Adrenal gland (tissue), 19 donors: ENCODE measurements around the gene SLPI. TPM values are rescaled to one million over a fixed set of nuclear protein-coding genes. Genes with fewer than 3 reads are reported as not detected.

Experiments used
- DNase-seq, 7 donors: peaks; one replicate each; pipeline ENCODE4 v3.0.0-alpha.2; 2019 to 2020
- H3K27ac ChIP-seq, 5 donors: fragments of 200-600 bp; sonication (generic) in 4 of 5; 1 replicate in 3 of 5; 2 replicates in 2 of 5; pipeline versions ENCODE4 v1.5.1 to v1.8.0; 2016 to 2020; ENCODE audit warnings: mild to moderate bottlenecking in 1 of 5
- H3K27me3 ChIP-seq: fragments of 200-600 bp; 2 replicates; pipeline ENCODE4 v1.8.0; 2021
- H3K36me3 ChIP-seq, 2 donors: fragments of 200-600 bp; replicated peaks in 1 of 2; 1 replicate in 1 of 2; 2 replicates in 1 of 2; pipeline versions ENCODE4 v1.5.1 to v1.8.0; 2018 to 2022
- H3K4me1 ChIP-seq, 2 donors: fragments of 200-600 bp; replicated peaks in 1 of 2; 1 replicate in 1 of 2; 2 replicates in 1 of 2; pipeline versions ENCODE4 v1.5.1 to v1.8.0; 2018 to 2021
- H3K4me3 ChIP-seq, 4 donors: fragments of 200-600 bp; sonication (generic) in 3 of 4; one replicate each; pipeline ENCODE4 v1.5.1; 2016 to 2018
- H3K9me3 ChIP-seq, 3 donors: fragments of 200-600 bp; sonication (generic) in 1 of 3; replicated peaks in 1 of 3; 1 replicate in 2 of 3; 2 replicates in 1 of 3; pipeline versions ENCODE4 v1.5.1 to v1.8.0; 2016 to 2021
- CTCF ChIP-seq, 6 experiments: fragments of 450-650 bp in 4 of 6; fragments of 200-600 bp in 2 of 6; sonication (generic) in 1 of 6; IDR thresholded peaks; 1 replicate in 5 of 6; 2 replicates in 1 of 6; pipeline versions ENCODE4 v1.5.1 to v1.8.0; 2016 to 2021; ENCODE audit warnings: antibody characterized with exemption in 6 of 6, mild to moderate bottlenecking in 2 of 6, moderate library complexity in 1 of 6
- POLR2A ChIP-seq, 2 donors: fragments of 450-650 bp; IDR thresholded peaks; one replicate each; pipeline ENCODE4 v1.6.1; 2017; ENCODE audit warnings: antibody characterized with exemption in 2 of 2, mild to moderate bottlenecking in 2 of 2, moderate library complexity in 1 of 2
- WGBS, 4 donors: extraction: QIAGEN DNeasy Blood & Tissue Kit in 2 of 4; methylation state at CpG; one replicate each; pipeline versions ENCODE4 v1.1.5 to v1.1.7; 2013 to 2017; 5-methylcytosine and 5-hydroxymethylcytosine counted together
- intact Hi-C, 2 donors: fragments of 100-400 bp; cut with DNase I; formaldehyde crosslinking; loops; one replicate each; pipeline versions ENCODE4 v1.14.1 to v1.15.0; 2022 to 2023
- long read RNA-seq, 10 donors: library from polyadenylated mRNA in 3 of 10; unstranded in 2 of 10; stranded (forward) in 1 of 10; transcript quantifications; one replicate each; pipeline ENCODE4 v2.0.0 and lab custom pipeline, GENCODE V29; 2021 to 2026
- polyA plus RNA-seq, 3 donors: library from polyadenylated mRNA; stranded (reverse); fragments of 200-250 nt in 2 of 3; fragments of 350-450 nt in 1 of 3; fragmentation: Illumina TruSeq in 1 of 3; extraction: RNeasy Lipid Tissue Mini Kit (QIAGEN cat#74804) in 1 of 3; gene quantifications; one replicate each; pipeline ENCODE4 v1.2.3, GENCODE V29; 2013 to 2014
- total RNA-seq, 9 donors: library from RNA; depleted of rRNA in 4 of 9; stranded (reverse); fragments of >200 nt in 4 of 9; fragments of 120-200 nt in 1 of 9; fragmentation: NEBNext Ultra II Directional in 1 of 9; extraction: Animal tissue kit (Norgen Biotek cat#: 25700) in 1 of 9; gene quantifications; one replicate each; pipeline versions ENCODE4 v1.1.0 to v1.2.4, GENCODE V29; 2013 to 2023
- donor health status: healthy with polysubstance abuse.
- donor health status: Bipolar disorder and iron deficiency.
- donor health status: DM: yes; HTN: yes; CAD: no.
- donor health status: DM: no; HTN: no; CAD: no.
- donor health status: DM: no; HTN: no; CAD: no.
- donor health status: DM: yes; HTN: yes; CAD: no.

Gene SLPI
- 10 to 100 TPM in 1 of 9 donors, 1 to 10 TPM in 5, not detected in 3; 1.8 to 33.7 (median 5.6) TPM for total RNA-seq
- 10 to 100 TPM in 1 of 3 donors, 1 to 10 TPM in 2; 2.3 to 25.7 (median 9.2) TPM for polyA plus RNA-seq
- long read RNA-seq, donor 1, result 0 reads
- long read RNA-seq, donor 2, result 0 reads
- long read RNA-seq, donor 3, partial matches to known transcripts, result 0 of 1 reads
- long read RNA-seq, donor 3, other reads (novel, unspliced or antisense), result 0 of 1 reads
- long read RNA-seq, donor 4, result 0 reads
- long read RNA-seq, donor 5, result 0 reads
- long read RNA-seq, donor 6, result 0 reads
- long read RNA-seq, donor 7, result 0 reads
- long read RNA-seq, donor 8, result 0 reads
- long read RNA-seq, donor 9, result 0 reads
- long read RNA-seq, donor 10, result 0 reads

- no peak for TF ChIP-seq POLR2A (IDR thresholded peaks at IDR 0.05)
- TF ChIP-seq CTCF (IDR thresholded peaks at IDR 0.05), result no peak
- 39 to 50% (median 46%) methylated on average over 7 of the region's 7 CpGs for WGBS, 4 donors
- no peak for DNase-seq
- H3K27ac ChIP-seq, result no peak within 1 kb of the TSS
- H3K36me3 ChIP-seq, result no peaks in the 10 kb centered on the region
- H3K4me1 ChIP-seq, result no peaks in the 10 kb centered on the region
- no peak within 1 kb of the TSS for H3K4me3 ChIP-seq
- H3K27me3 ChIP-seq, result peaks cover 13% of the 10 kb centered on the region
- intact Hi-C loops, result no loop called here
- H3K9me3 ChIP-seq, result no peaks in the 10 kb centered on the region
Measured at GRCh38 chr20:45254383-45255262, at the start of gene SLPI. Gene SLPI, minus strand, starts transcription at chr20:45254564. Its CDS starts 21 bp downstream, at chr20:45254543.

- Histone ChIP-seq H3K27me3 (peaks cover 19% of the 10 kb centered on the region), H3K4me1 (no peaks in the 10 kb centered on the region), H3K27ac (no peak overlapping the region), H3K4me3 (no peak overlapping the region), H3K36me3 (no peaks in the 10 kb centered on the region), H3K9me3 (no peaks in the 10 kb centered on the region)
- intact Hi-C loops, result no loop called here
- TF ChIP-seq CTCF (IDR thresholded peaks at IDR 0.05) (no peak), POLR2A (IDR thresholded peaks at IDR 0.05) (no peak)
- no peak for DNase-seq
- 44 to 68% (median 58%) methylated on average over 23 to 47 of the region's 47 CpGs for WGBS, 4 donors
Measured at GRCh38 chr20:45303586-45304463, 49.5 kb upstream of the SLPI start.

- no peaks in the 10 kb centered on the region for H3K4me1 ChIP-seq
- H3K27me3 ChIP-seq, result peaks cover 16% of the 10 kb centered on the region
- DNase-seq, result no peak
- WGBS, 4 donors, result 61 to 75% (median 72%) methylated on average over 5 of the region's 5 CpGs
- no peaks in the 10 kb centered on the region for H3K36me3 ChIP-seq
- intact Hi-C loops, result no loop called here
- TF ChIP-seq POLR2A (IDR thresholded peaks at IDR 0.05), result no peak
- H3K4me3 ChIP-seq, result no peak overlapping the region
- H3K27ac ChIP-seq, result no peak overlapping the region
- no peaks in the 10 kb centered on the region for H3K9me3 ChIP-seq
Measured at GRCh38 chr20:45301824-45302271, 47.5 kb upstream of the SLPI start.

- DNase-seq, result no peak
Measured at GRCh38 chr20:45300961-45301360, 46.6 kb upstream of the SLPI start.

More at GRCh38 chr20:45300961-45301360, 46.6 kb upstream of the SLPI start:
- intact Hi-C loops, result no loop called here
- Histone ChIP-seq H3K27ac (no peak overlapping the region), H3K4me3 (no peak overlapping the region), H3K27me3 (peaks cover 8% of the 10 kb centered on the region), H3K4me1 (no peaks in the 10 kb centered on the region), H3K36me3 (no peaks in the 10 kb centered on the region), H3K9me3 (no peaks in the 10 kb centered on the region)
- TF ChIP-seq CTCF (IDR thresholded peaks at IDR 0.05) (no peak), POLR2A (IDR thresholded peaks at IDR 0.05) (no peak)
- 40 to 83% (median 48%) methylated on average over 1 to 4 of the region's 4 CpGs for WGBS, 4 donors
